Posterior cingulate gyrus (tissue), 11 donors: Measurements from ENCODE around the gene IL1RL1.
"Not testable (repeated sequence)": the region's sequence is repeated elsewhere in the genome, so short reads cannot be mapped to it uniquely, and the experiment has no call there.

Source experiments
- DNase-seq, 10 donors: peaks; one replicate each; pipeline versions ENCODE4 v3.0.0 to v3.0.0-alpha.2; 2020 to 2021; ENCODE audit warnings: mixed read lengths in 3 of 10
- intact Hi-C: fragments of 100-400 bp; cut with DNase I; formaldehyde crosslinking; loops from one replicate; pipeline ENCODE4 v1.15.1; 2023

Gene IL1RL1

GRCh38 chr2:102291319-102292075 lies 19.9 kb upstream of the IL1RL1 start:
- peak in 1 of 10 donors; percentile 77 for DNase-seq
- intact Hi-C loops, result no loop called here

- intact Hi-C loops, result no loop called here
- no peak for DNase-seq
Measured at GRCh38 chr2:102294802-102295489, 16.4 kb upstream of the IL1RL1 start.

GRCh38 chr2:102295566-102295965 lies 15.8 kb upstream of the IL1RL1 start:
- DNase-seq, result no peak
- intact Hi-C loops, result no loop called here

GRCh38 chr2:102296449-102296848 lies 14.9 kb upstream of the IL1RL1 start:
- intact Hi-C loops, result no loop called here
- DNase-seq, result no peak

- intact Hi-C loops, result no loop called here
- no peak for DNase-seq
Measured at GRCh38 chr2:102297891-102298290, 13.5 kb upstream of the IL1RL1 start.

GRCh38 chr2:102301867-102302362 lies 9.4 kb upstream of the IL1RL1 start:
- intact Hi-C loops, result no loop called here
- no peak for DNase-seq

- intact Hi-C loops, result no loop called here
- DNase-seq, result no peak
Measured at GRCh38 chr2:102302458-102302857, 8.9 kb upstream of the IL1RL1 start.

- intact Hi-C loops, result no loop called here
- DNase-seq, result no peak
Measured at GRCh38 chr2:102303589-102303988, 7.8 kb upstream of the IL1RL1 start.

GRCh38 chr2:102304268-102304667 lies 7.1 kb upstream of the IL1RL1 start:
- DNase-seq, result no peak
- intact Hi-C loops, result no loop called here

- intact Hi-C loops, result no loop called here
Measured at GRCh38 chr2:102304711-102305611, 6.4 kb upstream of the IL1RL1 start.

GRCh38 chr2:102306125-102306524 lies 5.2 kb upstream of the IL1RL1 start:
- no peak for DNase-seq
- intact Hi-C loops, result no loop called here

More at GRCh38 chr2:102304711-102305611, 6.4 kb upstream of the IL1RL1 start:
- peak in 1 of 10 donors; percentile 30 for DNase-seq

- intact Hi-C loops, result no loop called here
- no peak for DNase-seq
Measured at GRCh38 chr2:102313025-102313424, 1.7 kb downstream of the IL1RL1 start.

GRCh38 chr2:102313471-102313870 lies 2.1 kb downstream of the IL1RL1 start:
- intact Hi-C loops, result no loop called here
- DNase-seq, result no peak

- intact Hi-C loops, result no loop called here
- DNase-seq, result no peak
Measured at GRCh38 chr2:102313950-102314349, 2.6 kb downstream of the IL1RL1 start.

GRCh38 chr2:102315921-102316320 lies 4.6 kb downstream of the IL1RL1 start:
- DNase-seq, result no peak
- intact Hi-C loops, result no loop called here

- intact Hi-C loops, result no loop called here
- peak in 1 of 10 donors; percentile 58 for DNase-seq
Measured at GRCh38 chr2:102317715-102318114, 6.4 kb downstream of the IL1RL1 start.

GRCh38 chr2:102318437-102318836 lies 7.1 kb downstream of the IL1RL1 start:
- DNase-seq, result no peak
- intact Hi-C loops, result no loop called here

GRCh38 chr2:102321941-102322719 lies 10.8 kb downstream of the IL1RL1 start:
- DNase-seq, result no peak
- intact Hi-C loops, result no loop called here

- intact Hi-C loops, DNase-seq: not testable (repeated sequence)
Measured at GRCh38 chr2:102324914-102325313, 13.6 kb downstream of the IL1RL1 start.
